Central memory CD4-positive, alpha-beta T cell (primary cell): ENCODE measurements around the gene AIP.
"Not testable (repeated sequence)": the region's sequence is repeated elsewhere in the genome, so short reads cannot be mapped to it uniquely, and the experiment has no call there.

ENCODE experiments used
- DNase-seq: peaks from one replicate; pipeline ENCODE4 v3.0.0; 2022

AIP gene

DNA sequence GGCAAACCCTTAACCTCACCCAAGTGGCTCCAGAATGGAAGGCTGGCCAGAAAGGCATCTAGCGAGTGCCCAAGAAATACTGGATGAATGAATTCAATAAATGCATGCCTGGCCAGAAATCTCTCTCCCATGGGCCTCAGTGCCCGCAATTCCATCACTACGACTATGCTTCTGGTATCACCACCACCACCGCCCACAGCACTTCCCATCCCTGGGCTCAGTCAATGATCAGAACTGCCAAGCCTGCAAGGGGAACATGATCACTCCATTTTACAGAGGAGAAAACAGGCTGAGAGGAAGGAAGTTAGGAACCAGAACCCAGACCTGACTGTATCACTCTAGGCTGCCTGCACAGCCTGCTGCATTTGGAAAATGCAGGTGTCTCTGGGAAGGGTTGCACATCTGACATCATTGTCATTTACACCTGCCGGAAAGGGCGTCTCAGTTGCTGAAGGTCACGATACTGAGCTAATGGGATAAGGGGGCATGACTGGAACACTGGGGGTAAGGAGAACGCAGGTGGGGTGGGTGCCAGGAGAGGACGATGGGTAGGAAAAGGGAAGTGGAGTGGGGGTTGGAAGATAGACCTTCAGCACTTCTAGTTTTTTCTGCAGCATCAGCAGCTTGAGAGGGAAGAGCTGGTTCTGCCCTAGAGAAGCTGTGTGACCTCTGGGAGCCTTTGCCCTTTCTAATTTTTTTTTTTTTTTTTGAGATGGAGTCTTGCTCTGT, 33.5 kb upstream of the AIP start:
- DNase-seq = no peak

GRCh38 chr11:67450796-67451657, 31.8 kb upstream of the AIP start:
- DNase-seq = no peak

DNA sequence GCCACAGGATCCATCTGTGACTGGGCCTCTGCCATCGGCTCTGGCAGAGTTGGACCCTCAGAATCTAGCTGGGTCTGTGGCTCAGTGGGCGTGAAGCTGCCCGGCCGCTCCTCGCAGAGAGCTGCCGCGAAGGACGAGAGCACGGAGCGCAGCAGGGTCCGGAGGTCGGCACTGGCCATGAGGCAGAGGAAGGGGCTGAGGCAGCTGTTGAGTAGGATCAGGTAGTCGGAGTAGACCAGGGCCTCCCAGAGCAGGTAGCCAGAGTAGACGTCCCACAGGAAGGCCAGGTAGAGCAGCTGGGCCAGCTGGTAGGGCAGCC, 31.2 kb upstream of the AIP start:
- no peak for DNase-seq

GRCh38 chr11:67452141-67452952, 30.5 kb upstream of the AIP start, which contains the start of gene GPR152:
Gene GPR152 (minus strand): TSS chr11:67452729. CDS start chr11:67452724, 5 bp downstream.
- DNase-seq = no peak

DNA sequence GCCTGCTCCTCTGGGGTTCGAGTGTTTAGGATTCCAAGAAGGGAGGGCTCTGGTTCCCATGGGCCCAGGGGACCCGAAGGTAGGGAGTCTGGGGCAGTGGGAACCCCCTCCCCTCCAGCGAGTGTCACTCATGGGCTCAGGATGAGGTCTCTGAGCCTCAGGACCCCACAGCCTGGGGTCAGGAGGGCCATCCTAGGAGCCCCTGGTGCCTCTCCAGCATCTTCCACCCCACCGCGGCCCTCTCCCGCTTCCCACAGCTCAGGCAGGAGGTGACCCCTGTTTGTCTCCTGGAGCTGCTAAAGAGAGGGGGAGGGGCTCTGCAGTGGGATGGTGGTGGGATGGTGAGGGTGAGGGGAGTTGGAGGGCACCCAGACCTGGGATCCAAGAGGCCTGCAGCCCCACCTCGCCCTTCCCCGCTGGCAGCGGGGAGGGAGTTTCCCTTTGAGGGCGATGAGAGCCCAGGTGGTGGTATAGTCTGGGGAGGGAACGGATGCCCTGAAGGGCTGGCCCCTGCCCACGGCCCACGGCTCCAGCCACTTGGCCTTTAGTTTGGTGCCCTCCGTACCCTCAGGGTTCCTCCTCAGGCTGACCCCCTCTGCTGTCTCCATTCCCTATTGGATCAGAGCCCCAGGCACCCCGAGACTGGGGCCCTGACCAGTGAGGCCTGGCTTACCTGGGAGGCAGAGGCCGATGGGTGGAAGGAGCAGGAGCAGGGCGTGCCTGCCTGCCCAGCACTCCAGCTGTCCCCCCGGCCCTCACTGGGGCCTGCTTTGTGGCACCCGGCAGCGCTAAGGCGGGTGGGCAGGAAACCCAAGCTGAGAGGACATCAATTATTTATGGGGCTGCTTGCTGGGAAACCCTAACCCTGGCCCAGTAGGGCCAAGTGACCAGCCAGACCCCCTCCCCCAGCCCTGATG, 28.8 kb upstream of the AIP start:
- DNase-seq = no peak

- no peak for DNase-seq
Observed at GRCh38 chr11:67455054-67455453, 27.8 kb upstream of the AIP start, which contains the start of gene CABP4. Gene CABP4 (plus strand): TSS chr11:67455354. CDS start chr11:67455424, 70 bp downstream.

GRCh38 chr11:67456068-67456705, 26.6 kb upstream of the AIP start:
- DNase-seq = no peak

GRCh38 chr11:67457453-67457852, 25.4 kb upstream of the AIP start:
- no peak for DNase-seq

GRCh38 chr11:67458266-67458665, 24.6 kb upstream of the AIP start:
- DNase-seq = no peak

DNA sequence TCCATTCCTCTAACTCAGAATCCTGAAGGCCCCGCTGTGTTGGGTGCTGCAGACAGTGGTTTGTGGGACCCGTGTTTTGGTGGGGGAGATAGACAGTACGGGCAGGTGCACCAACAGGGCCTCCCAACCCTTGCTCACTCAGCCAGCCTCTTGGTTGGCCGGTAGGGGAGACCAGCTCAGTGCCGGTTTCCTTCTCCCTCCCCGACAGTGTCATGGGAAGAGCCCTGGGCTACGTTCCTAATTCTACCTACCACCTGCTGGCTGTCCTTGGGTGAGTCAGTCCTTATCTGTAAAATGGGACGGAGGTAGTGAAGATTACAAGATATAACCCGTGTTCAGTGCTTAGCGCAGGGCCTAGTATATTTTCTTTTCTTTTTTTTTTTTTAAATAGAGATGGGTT, 19.6 kb upstream of the AIP start:
- DNase-seq = no peak

GRCh38 chr11:67463680-67464410, 19.0 kb upstream of the AIP start:
- DNase-seq = no peak

GRCh38 chr11:67464411-67465188, 18.2 kb upstream of the AIP start:
- DNase-seq = peak; percentile 91

- DNase-seq = no peak
Observed at GRCh38 chr11:67465189-67465510, 17.7 kb upstream of the AIP start.

- DNase-seq = not testable (repeated sequence)
Observed at GRCh38 chr11:67465530-67465929, 17.3 kb upstream of the AIP start.

- DNase-seq = no peak
Observed at GRCh38 chr11:67466367-67466766, 16.5 kb upstream of the AIP start.

DNA sequence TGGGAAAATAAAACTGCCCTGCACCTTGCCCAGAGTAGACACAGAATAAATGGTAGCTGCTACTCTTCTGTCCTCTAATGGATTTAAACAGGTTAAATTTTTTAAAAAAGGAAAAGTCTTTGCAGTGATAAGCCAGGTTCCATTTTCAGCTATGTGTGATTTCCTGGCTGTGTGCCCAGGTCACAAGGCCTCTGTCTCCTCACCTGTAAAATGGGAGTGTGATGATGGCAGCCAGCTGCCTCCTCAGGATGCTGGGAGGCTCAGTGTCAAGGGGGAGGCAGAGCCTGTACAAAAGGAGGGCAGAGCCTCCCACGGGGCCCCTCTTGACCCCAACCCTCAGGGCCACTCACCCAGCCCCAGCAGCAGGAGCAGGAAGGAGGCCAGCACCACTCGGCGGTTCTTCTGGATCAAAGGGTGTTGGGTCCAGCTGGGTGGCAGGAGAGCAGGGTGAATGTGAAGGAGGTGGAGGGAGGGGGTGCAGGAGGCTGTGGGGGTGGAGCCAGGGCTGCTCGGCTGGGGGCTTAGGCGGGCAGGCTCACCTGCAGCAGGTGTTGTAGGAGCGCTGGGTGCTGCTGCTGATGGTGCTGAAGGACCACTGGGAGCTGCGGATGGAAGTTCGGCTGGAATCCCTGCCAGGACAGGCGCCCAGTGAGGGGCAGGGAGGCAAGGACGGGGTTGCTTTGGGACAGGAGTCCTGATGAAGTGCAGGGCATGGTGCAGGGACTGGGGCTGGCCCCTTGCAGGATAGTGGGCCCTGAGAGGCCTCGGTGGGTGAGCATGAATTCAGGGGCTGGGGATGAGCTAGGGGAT, 15.7 kb upstream of the AIP start:
- no peak for DNase-seq

DNA sequence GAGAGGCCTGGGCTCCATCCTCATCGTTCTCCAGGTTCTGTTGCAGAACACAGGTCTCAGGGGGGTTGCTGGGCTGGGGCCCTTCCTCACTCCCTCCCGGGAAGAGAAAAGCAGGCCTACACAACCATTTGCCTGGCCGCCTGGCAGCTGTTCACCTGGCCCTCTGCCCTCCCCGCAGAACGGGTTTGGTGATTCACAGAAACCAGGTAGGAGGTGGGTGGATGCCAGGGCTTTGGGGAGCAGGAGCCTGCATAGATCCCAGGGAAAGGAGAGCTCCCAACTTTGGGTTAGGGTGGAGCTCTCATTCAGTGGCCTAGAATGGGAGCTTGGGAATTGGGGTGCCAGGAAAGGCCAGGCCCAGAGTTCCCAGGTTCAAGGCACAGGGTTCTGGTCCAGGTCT, 14.8 kb upstream of the AIP start:
- DNase-seq = no peak

DNA sequence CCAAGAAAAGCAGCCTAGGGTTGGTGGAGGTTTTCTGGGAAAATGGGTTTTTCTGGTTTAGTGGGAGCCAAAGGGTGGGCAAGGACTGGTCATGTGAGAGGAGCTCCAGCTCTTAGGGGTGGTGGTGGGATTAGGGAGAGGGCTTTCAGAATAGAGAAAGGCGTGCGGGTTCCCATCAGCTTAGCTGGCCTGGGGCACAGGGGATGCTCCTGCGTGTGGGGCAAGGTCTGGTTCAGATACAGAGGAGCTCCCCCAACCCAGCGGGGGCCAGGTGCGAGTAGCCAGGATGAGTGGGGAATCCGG, 14.4 kb upstream of the AIP start:
- no peak for DNase-seq

GRCh38 chr11:67468759-67469507, 13.9 kb upstream of the AIP start, which contains the start of gene TMEM134:
Gene TMEM134 (minus strand): TSS chr11:67469251. CDS start chr11:67469192, 59 bp downstream.
- DNase-seq = peak; percentile 85
